PC-9 (cell line): ENCODE measurements around the gene FAM171A1.

Experiments
- EZH2 ChIP-seq: fragments of 200-600 bp; sonication (generic); IDR thresholded peaks from 2 replicates; pipeline ENCODE4 v1.8.0; 2017; ENCODE audit warnings: antibody characterized with exemption, low read depth
- TF ChIP-seq, protein P1 (sequence below): fragments of 200-600 bp; sonication (generic); conservative IDR thresholded peaks from 2 replicates; pipeline ENCODE4 v1.6.1; 2017; ENCODE audit warnings: mixed run types, antibody characterized with exemption, mild to moderate bottlenecking, moderate library complexity

DNA sequence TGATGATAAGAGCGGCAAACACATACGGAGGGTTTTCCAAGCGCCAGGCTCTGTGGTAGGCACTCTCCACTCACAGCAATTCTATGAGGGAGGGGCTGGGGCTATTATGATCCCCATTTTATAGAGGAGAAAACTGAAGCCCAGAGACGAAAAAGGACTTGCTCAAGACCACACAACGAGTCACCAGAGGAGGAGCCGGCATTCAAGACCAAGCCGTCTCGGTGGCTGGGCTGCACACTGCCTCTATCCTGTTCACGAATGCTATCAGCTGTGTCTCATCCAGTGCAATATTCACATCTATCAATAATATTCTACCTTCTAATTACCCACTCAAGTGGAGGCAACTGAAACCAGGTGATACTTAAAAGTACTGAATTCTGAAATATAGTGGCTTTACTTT, 134.7 kb downstream of the FAM171A1 start:
- no peak for TF ChIP-seq EZH2
- TF ChIP-seq, protein P1, sequence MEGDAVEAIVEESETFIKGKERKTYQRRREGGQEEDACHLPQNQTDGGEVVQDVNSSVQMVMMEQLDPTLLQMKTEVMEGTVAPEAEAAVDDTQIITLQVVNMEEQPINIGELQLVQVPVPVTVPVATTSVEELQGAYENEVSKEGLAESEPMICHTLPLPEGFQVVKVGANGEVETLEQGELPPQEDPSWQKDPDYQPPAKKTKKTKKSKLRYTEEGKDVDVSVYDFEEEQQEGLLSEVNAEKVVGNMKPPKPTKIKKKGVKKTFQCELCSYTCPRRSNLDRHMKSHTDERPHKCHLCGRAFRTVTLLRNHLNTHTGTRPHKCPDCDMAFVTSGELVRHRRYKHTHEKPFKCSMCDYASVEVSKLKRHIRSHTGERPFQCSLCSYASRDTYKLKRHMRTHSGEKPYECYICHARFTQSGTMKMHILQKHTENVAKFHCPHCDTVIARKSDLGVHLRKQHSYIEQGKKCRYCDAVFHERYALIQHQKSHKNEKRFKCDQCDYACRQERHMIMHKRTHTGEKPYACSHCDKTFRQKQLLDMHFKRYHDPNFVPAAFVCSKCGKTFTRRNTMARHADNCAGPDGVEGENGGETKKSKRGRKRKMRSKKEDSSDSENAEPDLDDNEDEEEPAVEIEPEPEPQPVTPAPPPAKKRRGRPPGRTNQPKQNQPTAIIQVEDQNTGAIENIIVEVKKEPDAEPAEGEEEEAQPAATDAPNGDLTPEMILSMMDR: no peak
